HG02973 (cell line): ENCODE measurements around the gene RPLP2.

Experiments used
- ATAC-seq: cut with Tn5 transposase; IDR thresholded peaks from one replicate; pipeline ENCODE4 v1.9.1; 2021; ENCODE audit warnings: moderate library complexity; ENCODE audit not compliant: unreplicated experiment

RPLP2 gene

DNA sequence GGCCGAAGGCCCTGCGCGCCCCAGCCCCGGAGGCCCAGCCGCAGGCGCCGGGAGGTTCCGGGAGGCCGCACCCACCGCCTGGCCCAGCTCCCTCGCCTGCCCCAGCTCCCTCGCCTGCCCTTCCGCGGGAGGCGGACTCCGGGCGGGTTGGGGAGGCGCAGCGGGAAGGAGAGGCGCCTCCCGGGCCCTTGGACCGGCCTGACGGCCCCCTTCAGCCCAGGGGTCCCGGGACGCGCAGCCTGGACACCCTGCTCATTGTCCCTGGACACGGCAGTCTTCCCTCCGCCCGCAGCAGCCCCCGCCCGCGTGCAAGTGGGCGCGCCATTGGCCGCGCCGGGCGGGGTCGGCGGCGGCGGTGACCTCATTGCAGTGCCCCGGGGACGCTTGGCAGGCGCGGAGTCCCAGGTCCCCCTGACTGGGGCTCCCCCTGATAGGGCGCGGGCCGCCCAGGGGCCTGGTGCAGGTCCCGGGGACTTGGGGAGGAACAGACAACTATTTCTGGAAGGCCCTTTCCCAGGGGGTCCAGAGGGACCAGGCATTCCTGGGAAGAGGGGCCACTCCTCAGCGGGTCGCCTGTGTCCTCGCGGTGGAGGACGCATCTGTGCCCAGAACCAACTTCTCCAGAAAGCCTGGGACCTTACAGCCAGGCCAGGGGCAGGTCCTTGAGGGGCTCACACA, 23.5 kb downstream of the RPLP2 start:
- ATAC-seq = peak; percentile 24

DNA sequence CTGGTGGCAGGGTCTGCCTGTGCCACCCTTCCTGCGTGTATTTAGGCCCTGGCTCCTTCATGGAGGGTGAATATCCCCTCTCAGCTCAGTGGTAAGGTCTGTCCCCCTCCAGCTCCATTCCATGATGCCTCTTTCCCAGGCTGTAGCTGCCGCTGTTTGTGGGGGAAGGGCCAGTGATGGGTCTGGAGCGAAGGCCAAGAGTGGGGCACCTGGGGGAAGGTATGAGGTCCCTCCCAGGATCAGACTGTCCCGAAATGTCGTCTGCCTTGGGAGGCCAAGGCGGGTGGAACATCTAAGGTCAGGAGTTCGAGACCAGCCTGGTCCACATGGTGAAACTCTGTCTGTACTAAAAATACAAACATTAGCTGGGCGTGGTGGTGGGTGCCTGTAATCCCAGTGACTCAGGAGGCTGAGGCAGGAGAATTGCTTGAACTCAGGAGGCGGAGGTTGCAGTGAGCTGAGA, 24.1 kb downstream of the RPLP2 start:
- no peak for ATAC-seq

DNA sequence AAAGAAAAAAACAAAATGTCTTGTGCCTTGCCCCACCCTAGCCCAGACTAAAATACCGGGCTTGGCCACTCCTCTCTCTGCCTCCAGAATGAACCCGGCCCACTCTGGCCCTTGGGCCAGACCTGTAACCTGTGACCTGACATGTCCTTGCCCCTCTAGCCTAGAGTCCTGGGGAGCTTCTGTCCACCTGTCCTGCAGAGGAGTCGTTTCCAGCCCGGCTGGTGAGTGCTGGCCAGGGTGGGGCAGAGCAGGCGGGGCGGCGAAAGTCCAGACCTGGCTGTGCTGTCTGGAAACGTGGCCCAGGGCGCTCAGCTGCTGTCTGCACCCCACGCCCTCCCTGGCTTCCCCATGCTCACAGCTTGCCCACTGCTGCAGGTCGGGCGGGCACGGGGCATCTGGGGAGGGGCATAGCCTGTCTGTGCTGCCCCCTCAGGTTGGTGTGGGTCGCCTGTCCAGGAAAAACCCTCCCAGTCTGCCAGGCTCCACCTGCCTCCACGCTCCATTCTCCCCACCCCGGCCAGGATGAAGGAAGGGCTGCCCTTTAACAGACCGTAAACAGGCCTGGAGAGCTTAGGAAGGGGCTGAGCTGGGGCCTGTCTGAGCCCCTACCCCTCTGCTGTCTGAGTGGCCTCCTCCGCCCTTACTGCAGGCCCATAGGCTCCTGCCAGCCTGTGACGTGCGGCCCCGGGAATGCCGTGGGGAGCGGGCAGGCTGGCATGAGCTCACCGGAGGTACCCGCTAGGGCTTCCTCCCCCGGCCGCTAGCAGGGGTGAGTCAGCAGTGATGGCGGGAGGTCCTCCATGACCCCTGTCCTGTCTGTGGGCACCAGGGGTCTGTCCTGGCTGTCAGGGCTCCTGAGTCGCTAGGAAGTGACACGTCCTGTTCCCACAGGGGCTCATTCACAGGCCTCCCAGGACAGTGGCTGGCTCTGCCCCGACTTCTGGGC, 24.9 kb downstream of the RPLP2 start:
- no peak for ATAC-seq

DNA sequence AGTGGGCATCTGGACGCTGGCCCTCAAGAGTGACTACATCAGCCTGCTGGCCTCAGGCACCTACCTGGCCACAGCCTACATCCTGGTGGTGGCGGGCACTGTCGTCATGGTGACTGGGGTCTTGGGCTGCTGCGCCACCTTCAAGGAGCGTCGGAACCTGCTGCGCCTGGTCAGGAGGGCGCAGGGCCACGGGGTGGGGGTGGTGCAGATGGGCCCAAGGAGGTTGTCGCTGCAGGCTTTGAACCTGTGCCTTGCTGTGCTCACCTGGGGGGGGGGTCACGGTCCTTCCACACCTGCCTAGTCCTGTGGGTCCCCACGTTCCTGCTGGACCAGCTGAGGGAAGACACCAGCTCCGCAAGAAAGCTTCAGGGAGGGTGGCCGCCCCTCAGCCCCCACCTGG, 26.5 kb downstream of the RPLP2 start:
- ATAC-seq = no peak

DNA sequence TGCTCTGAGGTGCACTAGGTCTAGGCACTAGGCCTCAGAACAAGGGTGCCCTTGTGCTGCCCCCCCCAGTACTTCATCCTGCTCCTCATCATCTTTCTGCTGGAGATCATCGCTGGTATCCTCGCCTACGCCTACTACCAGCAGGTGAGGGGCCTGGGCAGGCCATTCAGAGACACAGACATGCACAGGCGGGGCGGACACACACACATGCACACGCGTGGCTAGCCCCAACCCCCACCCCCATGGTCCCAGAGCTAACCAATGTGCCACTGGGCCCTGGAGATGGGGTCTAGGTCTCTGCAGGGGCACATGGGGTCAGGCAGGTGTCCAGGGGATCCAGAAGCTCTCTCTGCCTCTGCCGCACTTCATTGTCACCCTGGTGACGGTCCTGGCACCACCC, 26.9 kb downstream of the RPLP2 start:
- ATAC-seq = no peak

DNA sequence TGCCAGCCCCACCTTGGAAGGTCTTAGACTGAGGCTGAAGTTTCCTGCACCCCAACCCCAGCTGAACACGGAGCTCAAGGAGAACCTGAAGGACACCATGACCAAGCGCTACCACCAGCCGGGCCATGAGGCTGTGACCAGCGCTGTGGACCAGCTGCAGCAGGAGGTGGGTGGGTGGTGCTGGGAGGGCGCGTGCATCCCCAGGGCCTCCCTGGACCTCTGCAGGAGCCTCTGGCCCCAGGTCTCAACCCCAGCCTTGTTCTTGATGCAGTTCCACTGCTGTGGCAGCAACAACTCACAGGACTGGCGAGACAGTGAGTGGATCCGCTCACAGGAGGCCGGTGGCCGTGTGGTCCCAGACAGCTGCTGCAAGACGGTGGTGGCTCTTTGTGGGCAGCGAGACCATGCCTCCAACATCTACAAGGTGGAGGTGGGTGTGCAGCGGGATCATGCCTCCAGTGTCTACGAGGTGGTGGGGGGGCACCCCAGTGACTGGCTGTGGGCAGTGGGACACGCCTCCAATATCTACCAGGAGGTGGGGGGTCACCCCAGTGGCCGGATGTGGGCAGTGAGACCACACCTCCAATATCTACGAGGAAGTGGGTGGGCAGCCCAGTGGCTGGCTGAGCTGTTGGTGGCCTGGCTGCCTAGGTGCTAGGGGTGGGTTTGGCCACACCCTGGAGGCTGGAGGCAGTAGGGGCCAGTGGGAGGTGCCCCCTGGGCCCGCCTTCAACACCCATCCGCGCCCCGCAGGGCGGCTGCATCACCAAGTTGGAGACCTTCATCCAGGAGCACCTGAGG, 27.6 kb downstream of the RPLP2 start:
- no peak for ATAC-seq

DNA sequence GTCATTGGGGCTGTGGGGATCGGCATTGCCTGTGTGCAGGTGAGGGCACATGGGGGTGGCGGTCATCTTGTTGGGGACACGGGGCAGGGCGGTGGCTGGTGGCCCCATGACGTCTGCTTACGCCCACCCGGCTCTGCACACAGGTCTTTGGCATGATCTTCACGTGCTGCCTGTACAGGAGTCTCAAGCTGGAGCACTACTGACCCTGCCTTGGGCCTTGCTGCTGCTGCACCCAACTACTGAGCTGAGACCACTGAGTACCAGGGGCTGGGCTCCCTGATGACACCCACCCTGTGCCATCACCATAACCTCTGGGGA, 28.2 kb downstream of the RPLP2 start:
- ATAC-seq = no peak

DNA sequence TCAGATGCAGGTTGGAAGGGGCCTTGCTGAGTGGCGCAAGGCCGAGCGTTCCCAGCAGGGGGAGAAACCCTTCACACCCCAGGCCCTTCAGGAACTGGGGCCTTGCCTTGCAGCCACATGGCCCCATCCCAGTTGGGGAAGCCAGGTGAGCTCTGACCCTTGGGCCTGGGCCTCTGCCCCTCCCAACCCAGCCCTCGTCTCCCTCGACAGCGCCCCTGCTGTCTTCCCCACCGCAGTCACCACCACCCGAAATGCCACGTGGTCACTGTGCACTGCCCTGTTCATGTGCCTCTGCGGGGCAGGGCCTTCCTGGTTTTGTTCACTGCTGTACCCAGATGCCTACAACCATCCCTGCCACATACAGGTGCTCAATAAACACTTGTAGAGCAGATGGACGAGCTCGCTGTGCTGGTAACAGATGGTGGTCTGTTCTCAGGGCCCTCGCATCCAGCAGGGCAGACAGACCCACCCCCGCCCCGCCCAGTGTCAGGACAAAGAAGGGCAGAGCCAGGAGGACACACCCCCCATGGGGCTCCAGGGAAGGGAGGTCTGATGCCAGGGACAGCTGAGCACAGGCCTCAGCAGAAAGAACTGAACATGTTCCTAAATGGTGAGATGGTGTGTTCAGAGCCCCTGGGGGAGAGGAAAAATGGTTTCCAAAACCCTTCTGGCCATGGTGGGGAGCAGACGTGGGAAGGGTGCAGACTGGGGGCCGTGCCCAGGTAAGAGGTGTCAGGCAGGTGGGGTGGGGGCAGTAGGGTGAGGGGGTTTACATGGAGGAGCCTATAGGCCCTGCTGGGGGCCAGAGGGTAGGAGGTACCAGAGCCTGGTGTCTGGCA, 28.9 kb downstream of the RPLP2 start:
- no peak for ATAC-seq

DNA sequence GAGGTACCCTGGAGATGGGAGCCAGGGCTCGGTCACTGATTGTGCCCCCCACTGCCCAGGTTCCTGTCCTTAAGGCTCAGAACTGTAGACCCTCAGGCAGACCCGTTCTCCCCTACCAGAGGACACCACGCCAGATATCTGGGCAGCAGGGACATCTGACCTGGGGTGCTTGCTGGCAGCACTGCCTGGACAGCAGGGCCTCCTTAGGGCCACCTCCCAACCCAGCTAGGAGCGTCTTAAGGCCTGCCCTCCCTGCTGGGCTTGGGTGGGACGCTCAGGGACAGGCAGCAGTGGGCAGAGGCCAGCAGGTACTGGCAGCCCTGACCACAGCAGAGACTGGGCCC, 29.5 kb downstream of the RPLP2 start:
- ATAC-seq = no peak

DNA sequence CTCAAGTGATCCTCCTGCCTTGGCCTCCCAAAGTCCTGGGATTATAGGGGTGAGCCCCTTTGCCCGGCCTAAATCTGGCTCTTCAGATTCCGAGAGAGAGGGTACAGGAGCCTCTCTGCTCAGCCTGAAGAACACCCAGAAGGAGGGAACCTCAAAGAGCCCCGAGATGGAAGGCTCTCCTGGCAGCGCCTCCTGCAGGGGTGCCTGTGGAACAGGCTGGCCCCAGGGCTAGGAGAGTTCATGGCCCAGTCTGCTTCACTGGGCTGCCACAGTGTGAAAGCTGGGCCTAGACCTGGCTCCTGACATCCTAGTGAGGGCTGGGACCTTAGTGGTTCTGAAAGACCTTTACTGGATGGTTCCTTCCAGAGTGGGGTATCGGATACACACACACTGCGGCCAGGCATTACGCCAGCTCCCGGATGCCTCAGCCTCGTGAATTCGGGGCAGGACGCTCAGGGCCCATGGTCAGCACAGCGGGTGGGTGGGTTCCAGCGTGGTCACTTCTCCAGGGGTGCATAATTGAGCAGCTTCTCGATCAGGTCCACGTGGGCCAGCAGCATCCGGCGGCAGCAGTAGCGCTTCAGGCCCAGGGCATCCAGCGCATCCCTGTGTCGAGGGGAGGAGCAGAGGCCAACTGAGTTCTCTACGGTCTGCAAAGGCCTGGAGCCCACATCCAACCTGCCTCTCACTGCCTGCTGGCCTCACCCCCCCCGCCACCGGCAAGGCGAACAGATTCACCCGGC, 30.3 kb downstream of the RPLP2 start:
- no peak for ATAC-seq

DNA sequence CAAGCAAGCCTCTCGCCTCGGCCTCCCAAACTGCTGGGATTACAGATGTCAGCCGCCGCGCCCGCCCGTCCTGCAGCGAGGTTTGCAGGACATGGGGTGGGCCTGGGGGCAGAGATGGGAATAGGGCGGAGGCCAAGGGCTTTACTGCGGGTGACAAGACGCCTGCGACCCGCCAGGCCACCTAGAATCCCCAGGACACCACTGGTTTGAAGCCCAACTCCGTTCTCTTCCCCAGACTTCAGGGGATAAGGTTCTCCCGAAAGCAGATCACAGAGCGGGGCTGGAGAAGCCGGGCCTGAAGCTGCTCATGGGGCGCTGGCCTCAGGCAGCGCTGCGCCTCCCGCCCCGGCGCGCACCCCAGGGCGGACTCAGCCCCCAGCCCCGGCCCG, 32.2 kb downstream of the RPLP2 start:
- ATAC-seq = peak; percentile 2

DNA sequence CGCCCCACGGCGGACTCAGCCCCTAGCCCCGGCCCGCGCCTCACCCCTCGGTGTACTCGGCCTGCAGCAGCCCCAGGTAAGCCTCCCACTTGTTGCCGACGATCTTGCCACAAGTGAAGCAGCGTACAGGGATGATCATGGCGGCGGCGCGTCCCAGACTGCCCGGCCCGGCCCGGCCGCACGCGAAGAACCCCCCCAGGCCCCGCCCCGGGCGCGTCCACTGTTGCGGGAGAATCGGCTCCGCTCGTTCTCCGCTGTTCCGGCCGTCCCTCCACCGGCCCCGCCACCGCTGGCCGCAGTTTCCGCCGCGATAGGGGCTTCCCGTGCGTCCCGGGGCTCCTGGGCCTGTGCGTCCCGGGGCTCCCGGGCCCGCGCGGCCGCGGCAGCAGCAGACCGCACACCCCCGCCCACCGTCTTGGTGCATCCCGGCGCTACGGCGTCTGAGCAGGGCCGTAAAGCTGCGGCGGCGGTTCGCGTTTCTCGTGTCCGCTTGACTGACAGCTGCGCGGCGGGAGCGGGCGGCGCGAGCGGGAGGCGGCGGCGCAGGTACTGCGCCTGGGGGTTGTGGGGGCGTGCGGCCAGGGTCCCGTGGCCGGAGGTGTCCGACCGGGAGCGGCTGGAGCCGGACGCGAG, 32.7 kb downstream of the RPLP2 start, which contains the start of the genes POLR2L and TSPAN4:
Gene POLR2L (minus strand): TSS at position 160 of the 633 bp plus-strand sequence. CDS start 21 bp downstream, at position 139.
Gene TSPAN4 (plus strand): TSS at position 483 of the 633 bp plus-strand sequence. CDS start 7,453 bp downstream, outside the sequence.
- peak; percentile 62 for ATAC-seq

DNA sequence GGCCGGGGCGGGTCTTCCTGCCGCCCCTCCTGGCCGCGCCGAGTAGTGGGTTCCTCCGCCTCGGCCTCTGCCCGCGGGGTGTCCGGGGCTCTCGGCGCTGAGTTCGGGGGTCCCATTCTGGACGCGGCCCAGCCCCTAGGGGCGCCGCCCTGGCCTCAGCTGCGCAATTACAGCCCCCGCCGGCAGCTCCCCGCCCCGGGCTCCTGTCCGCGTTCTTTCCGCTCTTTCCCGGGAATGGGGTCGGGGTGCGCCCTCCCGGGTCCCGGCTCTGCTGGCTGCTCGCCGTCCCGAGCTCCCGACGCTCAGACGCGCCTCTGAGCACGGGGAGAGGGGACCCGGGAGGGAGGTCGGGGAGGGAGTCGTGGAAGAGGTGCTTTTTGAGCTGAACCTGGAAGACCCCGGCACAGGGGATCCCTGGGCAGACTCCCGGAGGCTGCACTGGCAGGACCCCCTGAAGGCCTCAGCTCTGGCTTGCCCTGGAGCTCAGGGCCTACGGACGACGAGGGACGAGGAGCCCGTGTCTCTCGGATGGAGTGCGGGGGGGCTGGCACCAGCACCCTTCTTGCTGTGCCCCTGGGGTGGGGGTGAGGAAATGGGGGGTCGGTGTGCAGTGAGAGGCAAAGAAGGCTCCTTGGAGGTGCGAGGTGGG, 33.4 kb downstream of the RPLP2 start:
- ATAC-seq = no peak

DNA sequence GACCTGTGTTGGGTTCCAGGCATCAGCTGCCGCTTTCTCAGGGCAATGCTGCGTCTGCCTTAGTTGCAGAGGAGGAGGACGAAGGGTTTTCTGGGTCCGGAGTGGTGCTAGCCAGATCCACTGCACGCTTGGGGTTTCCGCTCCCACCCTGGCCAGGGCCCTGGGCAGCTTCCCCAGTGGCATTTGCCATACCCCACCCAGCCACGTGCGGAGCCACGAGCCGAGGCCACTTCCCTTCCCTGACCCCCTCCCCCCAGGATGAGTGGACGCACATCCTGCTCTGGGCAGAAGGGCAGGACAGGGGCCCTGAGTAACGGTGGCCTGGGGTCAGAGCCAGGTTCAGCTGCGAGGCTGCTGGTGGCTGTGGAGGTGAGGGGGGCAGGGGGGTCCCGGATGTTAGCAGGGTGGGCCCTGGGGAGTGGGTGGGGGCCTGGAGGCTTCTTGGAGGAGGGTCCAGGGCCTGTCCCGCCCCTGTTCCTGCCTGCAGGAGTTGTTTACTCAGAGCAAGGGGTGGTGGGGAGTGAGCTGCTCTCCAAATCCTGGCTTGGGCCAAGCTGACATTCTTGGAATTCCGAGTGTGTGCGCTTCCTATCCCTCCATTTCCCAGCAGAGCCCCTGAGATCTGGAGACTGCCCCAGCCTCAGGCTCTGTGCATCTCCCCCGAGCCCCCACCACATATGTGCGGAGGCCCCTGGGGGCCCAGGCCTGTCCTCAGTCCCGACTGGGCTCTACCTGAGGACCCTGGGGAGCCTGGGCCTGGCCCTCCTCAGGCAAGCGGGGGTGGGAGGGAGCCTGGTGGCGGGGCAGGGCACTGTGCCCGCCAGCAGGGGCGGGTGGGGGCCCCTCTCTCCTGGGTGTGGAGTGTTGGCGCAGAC, 34.3 kb downstream of the RPLP2 start:
- ATAC-seq = no peak

DNA sequence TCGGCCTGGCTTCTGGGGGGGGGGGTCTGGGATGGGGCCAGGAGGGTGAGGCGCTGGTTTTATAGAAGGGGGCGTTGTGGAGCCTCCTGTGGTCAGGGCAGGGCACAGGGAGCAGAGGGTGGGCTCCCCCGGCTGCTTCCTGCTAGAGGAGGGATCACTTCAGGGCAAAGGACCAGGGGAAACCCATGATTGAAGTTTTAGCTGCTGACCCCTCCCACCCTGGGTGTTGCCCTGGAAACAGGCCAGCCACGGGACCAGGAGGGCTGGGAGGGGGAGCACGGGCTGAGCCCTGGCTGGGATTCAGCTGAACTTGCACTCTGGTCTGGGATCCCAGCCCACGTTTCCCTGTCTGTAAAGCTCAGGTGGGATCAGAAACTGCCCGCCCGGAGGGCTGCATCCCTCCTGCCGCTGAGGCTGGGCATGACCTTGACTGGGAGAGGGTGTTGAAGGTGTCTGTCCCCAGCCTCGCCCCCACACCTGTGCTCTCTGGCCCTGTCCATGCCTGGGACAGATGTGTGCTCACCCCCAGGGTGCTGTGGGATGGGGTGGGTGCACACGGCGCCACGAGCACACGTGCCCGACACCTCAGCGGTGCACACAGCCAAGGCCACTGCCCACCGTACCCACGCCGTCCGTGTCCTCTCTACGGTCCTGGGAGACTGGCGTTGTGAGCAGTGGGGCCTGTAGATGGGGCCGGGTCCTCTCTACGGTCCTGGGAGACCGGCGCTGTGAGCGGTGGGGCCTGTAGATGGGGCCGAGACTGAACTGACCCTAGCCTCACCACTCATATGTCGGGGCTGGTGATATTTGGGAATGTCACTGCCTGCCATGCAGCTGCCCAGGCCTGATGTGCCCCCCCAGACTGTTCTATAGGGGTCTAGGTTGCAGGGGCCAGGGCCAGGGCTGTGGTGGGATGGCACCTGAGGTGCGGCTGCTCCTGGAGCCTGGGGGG, 35.2 kb downstream of the RPLP2 start:
- no peak for ATAC-seq

DNA sequence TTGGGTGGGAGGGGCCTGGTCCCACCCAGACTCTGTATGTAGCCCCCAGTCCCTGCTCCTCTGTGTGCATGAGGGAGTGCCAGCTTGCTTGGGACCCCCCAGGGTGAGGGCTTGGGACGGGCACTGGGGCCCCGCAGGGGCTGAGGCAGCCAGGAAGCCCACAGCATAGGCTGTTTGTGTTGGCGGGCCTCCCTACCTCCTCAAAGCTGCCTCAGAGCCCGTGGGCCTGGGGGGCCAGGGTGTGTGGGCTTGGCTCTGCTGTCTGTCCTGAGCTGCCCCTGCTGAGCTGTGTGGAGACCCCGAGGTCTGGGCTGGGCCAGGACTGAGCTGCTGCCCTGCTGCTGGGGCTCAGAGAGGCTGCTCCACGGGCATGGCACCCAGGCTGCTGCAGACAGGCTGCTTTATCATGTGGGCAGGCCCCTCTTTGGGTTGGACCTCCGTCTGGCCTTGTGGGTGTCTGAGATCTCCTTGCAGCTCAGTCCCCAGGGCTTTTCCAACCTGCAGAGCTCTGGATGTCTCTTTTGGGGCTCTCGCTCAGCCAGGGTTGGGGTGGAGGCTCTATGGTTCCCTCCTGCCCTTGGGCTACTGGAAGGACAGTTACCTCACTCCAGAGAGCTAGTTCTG, 36.2 kb downstream of the RPLP2 start:
- no peak for ATAC-seq
